Cardiac atrium fibroblast (primary cell): ENCODE measurements around the gene FAM236B. TPM values are rescaled to one million over a fixed set of nuclear protein-coding genes. Genes with fewer than 3 reads are reported as not detected.

Experiments
- total RNA-seq: library from RNA; depleted of rRNA; stranded (reverse); fragments of >200 nt; gene quantifications from 2 replicates; pipeline ENCODE4 v1.2.3, GENCODE V29; 2015

FAM236B gene
- not detected in 2 replicates for total RNA-seq

DNA sequence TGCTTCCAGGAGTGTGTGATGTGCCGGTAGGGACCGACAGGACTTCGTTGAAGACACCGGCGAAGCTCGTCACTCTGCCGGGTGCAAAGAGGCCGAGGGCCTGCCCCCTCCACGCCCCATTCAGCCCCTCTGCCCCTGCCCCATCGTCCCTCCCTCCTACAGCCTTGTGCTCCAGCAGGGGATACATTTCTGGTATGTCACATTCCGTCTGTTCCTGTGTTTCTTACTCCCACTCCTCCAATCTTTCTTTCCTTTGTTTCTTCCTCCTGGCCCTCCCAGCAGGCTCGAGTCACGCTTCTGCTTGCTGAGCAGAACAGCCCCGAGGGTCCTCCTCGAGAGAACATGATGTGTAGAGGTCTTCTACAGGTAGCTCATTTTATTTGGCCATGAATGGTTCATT, at the start of gene FAM236B:
Gene FAM236B, minus strand, starts transcription at position 101 of the 400 bp plus-strand sequence. Its CDS starts 100 bp downstream, at position 1.

DNA sequence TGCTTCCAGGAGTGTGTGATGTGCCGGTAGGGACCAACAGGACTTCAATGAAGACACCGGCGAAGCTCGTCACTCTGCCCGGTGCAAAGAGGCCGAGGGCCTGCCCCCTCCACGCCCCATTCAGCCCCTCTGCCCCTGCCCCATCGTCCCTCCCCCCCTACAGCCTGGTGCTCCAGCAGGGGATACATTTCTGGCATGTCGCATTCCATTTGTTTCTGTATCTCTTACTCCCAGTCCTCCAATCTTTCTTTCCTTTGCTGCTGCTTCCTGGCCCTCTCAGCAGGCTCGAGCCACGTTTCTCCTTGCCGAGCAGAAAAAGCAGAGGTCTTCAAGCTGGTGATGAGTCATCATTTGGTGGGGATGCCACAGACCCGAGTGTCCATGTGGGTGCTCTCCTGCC, 25.6 kb upstream of the FAM236B start, which contains the start of gene FAM236D:
Gene FAM236D, minus strand, starts transcription at position 101 of the 400 bp plus-strand sequence. Its CDS starts 100 bp downstream, at position 1.

DNA sequence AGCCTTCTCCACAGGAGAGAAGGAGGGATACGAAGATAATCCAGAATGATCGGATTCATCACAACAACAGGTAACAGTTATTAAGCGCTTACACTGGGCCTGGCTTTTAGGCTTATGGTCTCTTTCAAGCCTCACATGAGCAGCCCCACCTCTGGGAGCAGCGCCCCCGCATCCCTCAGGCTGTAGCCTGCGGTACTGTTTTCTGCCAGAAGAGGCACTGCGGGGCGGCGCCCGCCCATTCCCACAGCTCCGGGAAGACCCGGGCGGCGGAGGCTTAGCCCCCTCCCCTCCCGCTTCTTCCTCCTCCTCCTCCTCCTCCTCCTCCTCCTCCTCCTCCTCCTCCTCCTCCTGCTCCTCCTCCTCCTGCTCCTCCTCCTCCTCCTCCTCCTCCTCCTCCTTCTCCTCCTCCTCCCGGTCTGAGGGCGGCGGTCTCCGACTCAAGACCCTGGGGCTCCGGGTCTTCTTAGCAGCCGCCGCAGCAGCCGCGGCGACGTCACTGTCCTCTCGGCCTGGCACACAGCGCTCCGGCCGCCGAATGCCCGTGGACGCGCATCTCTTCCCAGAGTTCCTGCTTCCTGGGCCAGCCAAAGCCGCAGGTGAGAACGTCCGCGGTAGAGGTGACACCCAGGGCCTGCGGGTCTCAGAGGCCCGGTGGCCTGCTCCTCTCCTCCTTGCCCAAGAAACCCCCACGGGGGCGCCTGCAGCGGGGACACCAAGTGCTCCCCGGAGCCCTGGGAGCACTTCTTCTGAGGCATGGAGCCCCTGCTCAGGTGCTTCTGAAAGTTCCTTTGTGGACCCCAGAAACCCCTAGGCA, 5.6 kb downstream of the FAM236B start, which contains the start of gene DMRTC1B:
Gene DMRTC1B, plus strand, starts transcription at position 238 of the 814 bp plus-strand sequence. CDS start 68,246 bp downstream, outside the sequence.

Other genes with a start within 250 kb of the FAM236B start
- 14.7 and 20.0 TPM in 2 replicates for gene HDAC8, start 209.8 kb downstream of the FAM236B start, total RNA-seq
- 3.6 and 3.8 TPM in 2 replicates for gene PHKA1, start 68.4 kb downstream of the FAM236B start, total RNA-seq
- gene DMRTC1B, start 5.8 kb downstream of the FAM236B start, total RNA-seq = not detected in 2 replicates
- not detected in 2 replicates for gene FAM236D, start 25.6 kb upstream of the FAM236B start, total RNA-seq
- gene FAM236C, start 130.0 kb upstream of the FAM236B start, total RNA-seq = not detected in 2 replicates
- gene FAM236A, start 155.5 kb upstream of the FAM236B start, total RNA-seq = not detected in 2 replicates
- gene DMRTC1, start 161.2 kb upstream of the FAM236B start, total RNA-seq = not detected in 2 replicates
- gene PABPC1L2B, start 220.3 kb upstream of the FAM236B start, total RNA-seq = not detected in 2 replicates